ENCODE results near the gene PIGR. TPM values are rescaled to one million over a fixed set of nuclear protein-coding genes. Genes with fewer than 3 reads are reported as not detected.

Gene PIGR
- total RNA-seq, 1 experiment from 2014 or later: not detected

- H3T11ph ChIP-seq (ENCODE audit: low read length): no peak overlapping the region
- no peak overlapping the region for H3K4ac ChIP-seq (ENCODE audit: low read depth, low read length)
- H4K91ac ChIP-seq (ENCODE audit: insufficient read length, low read depth, low read length): no peak overlapping the region
- no peak for DNase-seq
- H2BK20ac ChIP-seq (ENCODE audit: low read depth, low read length, poor library complexity, severe bottlenecking): no peak overlapping the region
- WGBS (ENCODE audit: extremely low coverage, insufficient read length, low lambda C conversion rate): no CpG with 5 or more reads among the region's 4 CpGs
- Mint-ChIP-seq H3K36me3 (ENCODE audit: insufficient read depth in 1 of 3, low read depth in 3 of 3) (no peaks in the 10 kb centered on the region; a peak in 1 of 7 replicates), H3K9me3 (no peaks in the 10 kb centered on the region), H3K27ac (no peak overlapping the region), H3K27me3 (ENCODE audit: low read depth) (peaks cover 18% of the 10 kb centered on the region), H3K4me1 (no peaks in the 10 kb centered on the region), H3K4me3 (no peak overlapping the region)
- no peak overlapping the region for H2AFZ ChIP-seq (ENCODE audit: low read length)
- no peak overlapping the region for H2BK5ac ChIP-seq (ENCODE audit: insufficient read length, low read length)
- H3K4me2 ChIP-seq (ENCODE audit: insufficient read depth, insufficient read length, low read length): no peak overlapping the region
- H4K5ac ChIP-seq (ENCODE audit: insufficient read length, low read depth, low read length): no peak overlapping the region
- H2AK5ac ChIP-seq (ENCODE audit: insufficient read length, low read length): no peak overlapping the region
- no peak overlapping the region for H3K27ac ChIP-seq (ENCODE audit: insufficient read length, low read depth, low read length)
- no peaks in the 10 kb centered on the region for H3K79me2 ChIP-seq (ENCODE audit: insufficient read depth, low read length)
- H2BK12ac ChIP-seq (ENCODE audit: insufficient read length, low read depth, low read length): no peak overlapping the region
- no peaks in the 10 kb centered on the region for H3K23me2 ChIP-seq (ENCODE audit: insufficient read length, low read depth, low read length, poor library complexity, severe bottlenecking)
- no peak overlapping the region for H2BK120ac ChIP-seq (ENCODE audit: low read depth, low read length, poor library complexity, severe bottlenecking)
- H3K4me1 ChIP-seq (ENCODE audit: insufficient read depth, low read length): no peaks in the 10 kb centered on the region
- no peak overlapping the region for H3K56ac ChIP-seq (ENCODE audit: insufficient read length, low read depth, low read length)
- H3K9me3 ChIP-seq (ENCODE audit: control insufficient read depth, low read depth, low read length): no peaks in the 10 kb centered on the region
- no peaks in the 10 kb centered on the region for H3K79me1 ChIP-seq (ENCODE audit: insufficient read depth, low read depth, low read length, poor library complexity, severe bottlenecking)
- H3K23ac ChIP-seq (ENCODE audit: insufficient read length, low read depth, low read length): no peak overlapping the region
- no peak overlapping the region for H3K14ac ChIP-seq (ENCODE audit: insufficient read depth, low read length)
- no peak overlapping the region for H2BK15ac ChIP-seq (ENCODE audit: low read depth, low read length)
- H3K27me3 ChIP-seq (ENCODE audit: insufficient read depth, low read length): no peaks in the 10 kb centered on the region
- no peak overlapping the region for H4K8ac ChIP-seq (replicated peaks; ENCODE audit: insufficient read length, low read depth, low read length)
- H3K18ac ChIP-seq (ENCODE audit: insufficient read length, low read depth, low read length): no peak overlapping the region
- H3K9ac ChIP-seq (ENCODE audit: extremely low read depth, insufficient read length, low read length): no peak overlapping the region
- no peaks in the 10 kb centered on the region for H4K20me1 ChIP-seq (ENCODE audit: control insufficient read depth, insufficient read depth, insufficient read length)
- no peak for TF ChIP-seq CTCF (conservative IDR thresholded peaks at IDR 0.05)
Observed at GRCh38 chr1:206949208-206949607, 2.9 kb upstream of the PIGR start.

All from H9 (cell line).